ENCODE measurements around the gene JUN. TPM values are rescaled to one million over a fixed set of nuclear protein-coding genes. Genes with fewer than 3 reads are reported as not detected.

Gene JUN
- polyA plus RNA-seq, 1 experiment, result 23.4 TPM

- no peak for TF ChIP-seq CTCF (IDR thresholded peaks at IDR 0.05; ENCODE audit: insufficient read depth, low read depth, low read length)
- no peaks in the 10 kb centered on the region for H3K36me3 ChIP-seq (ENCODE audit: control insufficient read depth, insufficient read depth, low read length)
- H3K4me3 ChIP-seq (ENCODE audit: low read depth, low read length), result no peak overlapping the region
- H3K27me3 ChIP-seq (ENCODE audit: control insufficient read depth, insufficient read depth, low read length), result no peaks in the 10 kb centered on the region
- ChIA-PET CTCF (interaction anchor here (1.6 kb wide), 1 partner anchor 37 kb away, joined by 3 read pairs; no protein-coding TSS in a partner anchor), POLR2A (interaction anchor here (0.7 kb wide), 1 partner anchor 64 kb away, joined by 3 read pairs; no protein-coding TSS in a partner anchor)
- no peak for DNase-seq (ENCODE audit: low read depth)
Measured at GRCh38 chr1:58732087-58732775, 51.6 kb downstream of the JUN start.

Other genes starting within 250 kb of the JUN start
- 8.4 and 15.4 TPM in 2 replicates for gene OMA1, start 237.3 kb downstream of the JUN start, polyA plus RNA-seq (2011; rRNA removed)
- 0.16 and 0.18 TPM in 2 replicates for gene TACSTD2, start 206.8 kb downstream of the JUN start, polyA plus RNA-seq (2011; rRNA removed)
- 7.2 and 15.4 TPM in 2 replicates for gene MYSM1, start 84.0 kb downstream of the JUN start, polyA plus RNA-seq (2011; rRNA removed)